Measurements from ENCODE around the gene NFATC1. TPM values are rescaled to one million over a fixed set of nuclear protein-coding genes. Genes with fewer than 3 reads are reported as not detected.

The NFATC1 gene
- total RNA-seq, 2 experiments from 2014 or later = 73.6 to 73.8 TPM

- POLR2A ChIA-PET = no interaction called here
- CTCF ChIA-PET = no interaction called here
Measured at GRCh38 chr18:79400091-79400590, 4.4 kb downstream of the NFATC1 start.

DNA sequence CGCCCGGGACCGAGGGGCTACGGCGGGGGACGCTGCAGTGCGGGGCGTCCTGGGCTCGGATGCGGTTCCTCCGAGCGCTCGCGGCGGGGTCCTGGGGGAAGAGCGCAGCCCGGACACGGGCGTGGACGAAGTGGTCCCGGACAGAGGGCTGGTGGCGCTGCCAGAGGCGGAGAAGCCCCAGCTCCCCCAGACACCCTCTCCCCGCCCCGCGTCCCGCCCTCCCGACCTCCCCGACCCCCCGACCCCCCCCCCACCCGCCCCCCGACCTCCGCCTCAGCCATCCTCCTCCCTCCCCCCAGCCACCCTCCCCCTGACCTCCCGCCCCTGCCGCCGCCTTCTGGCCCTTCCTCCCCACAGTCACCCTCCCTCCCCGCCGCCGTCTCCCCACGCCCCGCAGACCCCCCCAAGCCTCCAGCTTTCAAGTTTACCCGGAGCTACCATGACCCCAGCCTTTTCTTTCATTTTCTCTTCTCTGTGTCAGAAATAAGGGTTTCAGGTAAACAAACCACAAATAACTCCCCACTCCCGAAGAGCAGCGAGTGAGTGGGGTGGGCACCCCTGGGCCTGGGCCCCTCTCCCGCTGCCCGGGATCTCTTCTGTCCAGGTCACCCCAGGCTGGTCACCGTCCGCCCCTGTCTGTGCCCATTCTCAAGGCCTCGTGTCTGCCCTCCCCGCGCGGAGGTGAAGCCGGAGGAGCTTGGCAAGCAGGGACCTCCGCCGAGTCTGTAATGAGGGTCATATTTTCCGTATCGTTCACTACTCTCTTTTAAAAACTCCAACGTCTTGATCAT lies 5.1 kb downstream of the NFATC1 start:
- POLR2A ChIA-PET = no interaction called here
- CTCF ChIA-PET = no interaction called here

- ChIA-PET POLR2A (no interaction called here), CTCF (interaction anchor here (1.1 kb wide), 1 partner anchor 121 kb away, joined by 3 read pairs; no protein-coding TSS in a partner anchor)
Measured at GRCh38 chr18:79401494-79402208, 5.9 kb downstream of the NFATC1 start.

DNA sequence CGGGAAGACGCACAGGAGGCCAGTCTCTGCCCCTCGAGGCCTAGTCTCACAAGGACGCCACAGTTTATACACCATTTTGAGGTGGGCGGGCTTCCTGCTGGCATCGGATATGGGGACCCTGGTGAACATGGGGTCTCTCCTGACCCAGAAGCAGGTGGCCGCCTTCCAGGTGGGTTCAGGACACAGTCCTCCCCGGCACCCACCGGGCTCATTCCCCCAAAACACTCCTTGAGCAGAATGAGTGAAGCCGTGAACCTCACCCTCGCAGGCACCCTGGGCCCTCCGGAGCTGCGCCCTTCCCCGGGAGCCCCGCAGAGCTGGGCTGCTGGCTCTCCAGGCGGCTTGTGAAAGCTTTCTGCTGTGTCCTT lies 6.5 kb downstream of the NFATC1 start:
- CTCF ChIA-PET = interaction anchor here (1.1 kb wide), 1 partner anchor 121 kb away, joined by 3 read pairs; no protein-coding TSS in a partner anchor

GRCh38 chr18:79402977-79403722 lies 7.4 kb downstream of the NFATC1 start:
- POLR2A ChIA-PET = no interaction called here
- CTCF ChIA-PET = interaction anchor here (1.1 kb wide), 1 partner anchor 120 kb away, joined by 3 read pairs; no protein-coding TSS in a partner anchor

More for the DNA sequence above, 6.5 kb downstream of the NFATC1 start:
- POLR2A ChIA-PET = no interaction called here

- CTCF ChIA-PET = interaction anchor here (2.2 kb wide), 1 partner anchor 119 kb away, joined by 12 read pairs; no protein-coding TSS in a partner anchor
- POLR2A ChIA-PET = interaction anchor here (2.2 to 2.7 kb wide), 2 partner anchors 8 to 32 kb away, joined by 8 to 15 read pairs; partner anchors contain the start of gene NFATC1
Measured at GRCh38 chr18:79403723-79404566, 8.2 kb downstream of the NFATC1 start.

DNA sequence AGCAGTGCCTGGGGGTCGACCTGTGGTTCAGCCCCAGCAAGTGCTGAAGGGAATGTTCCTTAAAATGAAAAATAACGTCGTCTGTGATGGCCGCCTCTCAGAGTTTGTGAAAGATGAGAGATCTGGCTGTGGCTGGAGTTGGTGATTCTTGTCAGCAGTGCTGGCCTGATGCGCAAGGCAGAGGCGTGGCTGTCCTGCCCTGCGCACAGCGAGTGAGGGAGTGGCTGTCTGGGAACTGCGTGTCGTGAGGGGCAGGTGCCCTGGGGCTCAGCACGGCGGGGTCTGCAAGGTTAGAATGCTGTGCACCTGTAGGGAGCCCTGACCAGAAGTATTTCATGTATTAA lies 8.8 kb downstream of the NFATC1 start:
- CTCF ChIA-PET = interaction anchor here (1.2 to 2.2 kb wide), 3 partner anchors 11 to 119 kb away, joined by 3 to 12 read pairs (median 6); no protein-coding TSS in a partner anchor
- POLR2A ChIA-PET = interaction anchor here (1.2 to 2.7 kb wide), 4 partner anchors 9 to 274 kb away, joined by 4 to 15 read pairs (median 7); partner anchors contain the start of gene NFATC1

DNA sequence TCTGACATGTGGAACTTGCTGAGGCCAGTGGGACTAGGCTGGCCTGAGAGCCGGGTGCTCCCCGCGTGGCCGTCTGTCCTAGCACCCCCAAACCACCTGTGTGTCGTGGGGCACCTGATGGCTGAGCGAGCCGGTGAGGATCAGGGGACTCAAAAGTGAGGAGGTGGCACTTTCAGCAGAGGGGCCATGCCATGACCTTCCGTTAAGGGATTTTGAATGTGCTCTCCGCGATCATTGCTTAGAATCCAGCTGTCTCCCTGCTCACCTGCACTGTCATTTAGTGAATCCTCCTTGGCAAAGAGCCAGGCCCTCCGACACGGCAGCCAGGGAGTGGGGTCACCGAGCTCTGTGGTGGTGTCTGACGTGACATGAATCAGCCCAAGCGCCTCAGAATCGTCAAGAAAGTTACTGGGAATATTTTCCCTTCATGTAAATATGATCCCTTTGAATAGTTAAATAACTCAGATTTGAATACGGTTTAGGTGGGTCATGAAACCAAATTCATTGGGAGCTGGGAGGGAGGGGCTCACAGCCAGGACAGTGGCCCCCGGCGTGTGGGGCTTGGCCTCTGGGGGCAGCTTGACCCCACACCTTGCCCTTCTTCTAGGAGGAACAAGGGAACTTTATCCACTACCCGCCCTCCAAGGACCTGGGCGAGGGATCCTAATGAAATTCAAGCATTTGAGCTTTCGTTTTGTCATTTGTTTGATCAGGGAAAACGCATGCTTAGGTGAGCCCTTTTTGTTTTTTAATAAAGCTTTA lies 9.5 kb downstream of the NFATC1 start:
- CTCF ChIA-PET = interaction anchor here (0.6 to 2.2 kb wide), 8 partner anchors 8 to 123 kb away, joined by 3 to 12 read pairs (median 4); partner anchors contain the start of gene NFATC1

DNA sequence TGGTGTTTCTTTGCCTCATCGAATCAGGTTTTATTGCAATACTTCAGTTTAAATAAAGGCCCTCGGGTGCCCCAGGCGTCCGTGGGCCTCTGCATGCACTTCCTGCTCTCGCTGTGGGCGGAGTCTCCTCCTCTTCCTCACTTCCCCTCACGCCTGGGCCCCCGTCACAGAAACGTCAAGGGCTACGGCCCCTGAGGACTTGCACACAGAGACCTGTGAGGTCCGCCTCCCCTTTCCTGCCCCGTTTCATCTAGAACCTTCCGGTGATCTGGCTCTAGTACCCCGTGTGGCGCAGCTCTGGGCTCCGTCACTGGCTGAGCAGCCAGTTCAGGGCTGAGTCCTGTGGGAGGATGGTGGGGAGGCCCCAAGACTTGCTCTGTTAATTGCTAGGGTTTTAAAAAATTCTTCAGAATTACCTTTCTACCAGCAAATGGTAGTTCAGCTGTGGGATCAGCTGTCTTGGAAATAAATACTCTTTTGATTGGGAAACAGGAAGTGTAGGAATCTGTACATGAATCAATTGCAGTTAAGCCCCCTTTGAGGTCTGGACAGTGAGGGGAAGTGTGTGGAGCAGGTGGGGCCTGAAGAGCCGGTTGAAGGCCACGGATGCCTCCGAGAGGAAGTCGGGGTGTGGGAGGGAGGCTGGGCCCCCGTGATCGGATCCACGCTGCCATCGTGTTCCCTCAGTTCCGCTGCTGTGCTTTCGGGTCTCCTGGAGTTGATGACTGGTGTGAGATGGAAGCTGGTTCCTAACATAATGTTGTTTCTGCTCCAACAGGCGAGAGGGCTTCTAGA lies 10.2 kb downstream of the NFATC1 start:
- CTCF ChIA-PET = interaction anchor here (0.6 to 2.2 kb wide), 10 partner anchors 9 to 122 kb away, joined by 3 to 12 read pairs (median 4); partner anchors contain the start of gene NFATC1
- POLR2A ChIA-PET = interaction anchor here (0.9 to 2.7 kb wide), 6 partner anchors 8 to 272 kb away, joined by 4 to 15 read pairs (median 5); partner anchors contain the start of gene NFATC1

More for the DNA sequence above, 9.5 kb downstream of the NFATC1 start:
- POLR2A ChIA-PET = interaction anchor here (0.9 to 2.7 kb wide), 6 partner anchors 7 to 273 kb away, joined by 4 to 15 read pairs (median 5); partner anchors contain the start of gene NFATC1

DNA sequence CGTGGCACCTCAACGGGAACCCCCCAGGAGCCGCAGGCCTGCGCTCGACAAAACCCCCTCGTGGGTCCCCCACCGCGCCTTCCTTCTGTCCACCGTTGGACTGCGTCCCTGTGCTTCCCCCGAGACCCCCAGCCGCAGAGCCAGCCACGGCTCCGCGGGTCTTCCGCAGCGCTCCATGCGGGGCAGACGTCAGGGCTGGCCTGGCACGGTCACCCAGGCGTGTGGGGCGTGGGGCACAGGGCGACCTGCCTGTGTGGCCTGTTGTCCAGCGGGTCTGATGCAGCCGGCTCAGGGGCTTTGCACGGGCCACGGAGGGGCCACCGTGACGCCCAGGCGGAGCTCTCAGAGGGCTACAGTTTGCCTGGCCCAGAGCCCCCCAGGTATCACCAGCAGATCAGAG lies 11.0 kb downstream of the NFATC1 start:
- CTCF ChIA-PET = interaction anchor here (0.7 kb wide), 1 partner anchor 15 kb away, joined by 5 read pairs; no protein-coding TSS in a partner anchor
- POLR2A ChIA-PET = interaction anchor here (2.2 to 2.7 kb wide), 2 partner anchors 11 to 29 kb away, joined by 8 to 15 read pairs; partner anchors contain the start of gene NFATC1

GRCh38 chr18:79409313-79409712 lies 13.6 kb downstream of the NFATC1 start:
- POLR2A ChIA-PET = no interaction called here
- CTCF ChIA-PET = no interaction called here

GRCh38 chr18:79410171-79410641 lies 14.5 kb downstream of the NFATC1 start:
- POLR2A ChIA-PET = no interaction called here
- CTCF ChIA-PET = no interaction called here

DNA sequence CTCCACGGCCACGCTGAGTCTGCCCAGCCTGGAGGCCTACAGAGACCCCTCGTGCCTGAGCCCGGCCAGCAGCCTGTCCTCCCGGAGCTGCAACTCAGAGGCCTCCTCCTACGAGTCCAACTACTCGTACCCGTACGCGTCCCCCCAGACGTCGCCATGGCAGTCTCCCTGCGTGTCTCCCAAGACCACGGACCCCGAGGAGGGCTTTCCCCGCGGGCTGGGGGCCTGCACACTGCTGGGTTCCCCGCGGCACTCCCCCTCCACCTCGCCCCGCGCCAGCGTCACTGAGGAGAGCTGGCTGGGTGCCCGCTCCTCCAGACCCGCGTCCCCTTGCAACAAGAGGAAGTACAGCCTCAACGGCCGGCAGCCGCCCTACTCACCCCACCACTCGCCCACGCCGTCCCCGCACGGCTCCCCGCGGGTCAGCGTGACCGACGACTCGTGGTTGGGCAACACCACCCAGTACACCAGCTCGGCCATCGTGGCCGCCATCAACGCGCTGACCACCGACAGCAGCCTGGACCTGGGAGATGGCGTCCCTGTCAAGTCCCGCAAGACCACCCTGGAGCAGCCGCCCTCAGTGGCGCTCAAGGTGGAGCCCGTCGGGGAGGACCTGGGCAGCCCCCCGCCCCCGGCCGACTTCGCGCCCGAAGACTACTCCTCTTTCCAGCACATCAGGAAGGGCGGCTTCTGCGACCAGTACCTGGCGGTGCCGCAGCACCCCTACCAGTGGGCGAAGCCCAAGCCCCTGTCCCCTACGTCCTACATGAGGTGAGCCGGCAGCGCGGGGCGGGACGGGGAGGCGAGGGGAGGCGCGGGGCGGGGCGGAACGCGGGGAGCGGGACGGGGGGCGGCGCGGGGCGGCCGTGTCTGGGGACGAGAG lies 15.2 kb downstream of the NFATC1 start:
- ChIA-PET POLR2A (no interaction called here), CTCF (no interaction called here)

GRCh38 chr18:79411614-79412526 lies 16.1 kb downstream of the NFATC1 start:
- POLR2A ChIA-PET = no interaction called here
- CTCF ChIA-PET = no interaction called here

DNA sequence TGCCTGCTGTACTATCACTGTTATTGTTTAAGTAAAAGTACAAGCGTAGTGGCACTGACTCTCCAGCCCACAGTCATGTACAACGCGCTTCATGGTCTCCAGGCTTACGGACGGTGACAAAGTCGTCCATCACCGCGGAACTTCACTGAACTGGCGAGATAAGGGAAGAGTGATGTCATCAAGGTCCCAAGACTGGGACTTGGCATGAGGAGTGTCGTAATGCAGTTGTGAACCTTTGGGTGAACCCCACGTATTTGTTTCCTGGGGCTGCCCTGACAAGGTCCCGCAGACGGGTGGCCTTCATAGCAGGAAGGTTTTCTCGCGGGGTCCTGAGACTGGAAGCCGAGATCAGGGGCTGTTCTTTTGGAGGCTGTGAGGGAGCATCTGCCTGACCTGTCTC lies 17.3 kb downstream of the NFATC1 start:
- CTCF ChIA-PET = no interaction called here
- POLR2A ChIA-PET = no interaction called here
